ENCODE data around the gene RAPGEF1.

The RAPGEF1 gene

DNA sequence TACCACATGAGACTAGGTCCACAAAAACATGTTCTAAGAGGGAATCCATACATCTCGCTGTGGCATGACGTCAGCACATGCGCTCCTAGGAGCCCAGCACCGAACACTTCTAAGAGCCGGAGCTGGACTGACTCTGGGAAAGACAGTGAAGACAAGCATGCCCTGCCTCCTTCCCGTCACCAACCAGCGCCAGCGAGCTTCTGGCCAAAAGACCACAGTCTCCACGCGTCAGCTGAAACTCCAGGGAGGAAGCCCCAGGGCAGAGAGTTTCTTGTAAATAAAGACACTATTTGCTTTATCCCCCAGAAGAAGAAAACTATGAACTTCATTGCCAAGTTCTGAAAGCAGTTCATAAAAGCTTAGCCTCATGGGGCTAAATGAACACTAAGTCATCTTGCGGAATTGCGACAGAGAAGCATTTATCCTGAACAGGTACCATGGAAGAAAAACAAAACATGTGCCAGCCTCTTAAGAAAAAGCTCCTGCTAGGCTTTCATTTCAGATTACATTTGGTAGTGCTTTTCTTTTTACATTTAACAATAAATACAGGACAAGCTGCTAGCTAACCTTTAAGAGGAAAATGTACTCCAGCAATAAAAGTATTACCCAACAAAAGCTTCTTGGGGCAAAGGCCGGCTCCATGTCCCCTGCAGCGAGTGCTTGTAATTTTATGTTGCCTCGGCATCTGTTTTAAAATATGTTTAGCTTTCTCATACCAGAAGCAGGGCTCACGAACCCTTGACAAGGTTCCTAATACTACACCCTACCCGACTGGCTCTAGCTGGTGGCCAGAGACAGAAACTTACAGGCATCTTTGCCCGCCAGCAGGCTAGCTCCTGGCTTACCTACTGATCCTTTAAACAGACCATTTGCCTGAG, 98.0 kb downstream of the RAPGEF1 start:
- DNase-seq, result no peak

- DNase-seq, result no peak
Measured at GRCh38 chr9:131640438-131641137, 99.3 kb downstream of the RAPGEF1 start.

DNA sequence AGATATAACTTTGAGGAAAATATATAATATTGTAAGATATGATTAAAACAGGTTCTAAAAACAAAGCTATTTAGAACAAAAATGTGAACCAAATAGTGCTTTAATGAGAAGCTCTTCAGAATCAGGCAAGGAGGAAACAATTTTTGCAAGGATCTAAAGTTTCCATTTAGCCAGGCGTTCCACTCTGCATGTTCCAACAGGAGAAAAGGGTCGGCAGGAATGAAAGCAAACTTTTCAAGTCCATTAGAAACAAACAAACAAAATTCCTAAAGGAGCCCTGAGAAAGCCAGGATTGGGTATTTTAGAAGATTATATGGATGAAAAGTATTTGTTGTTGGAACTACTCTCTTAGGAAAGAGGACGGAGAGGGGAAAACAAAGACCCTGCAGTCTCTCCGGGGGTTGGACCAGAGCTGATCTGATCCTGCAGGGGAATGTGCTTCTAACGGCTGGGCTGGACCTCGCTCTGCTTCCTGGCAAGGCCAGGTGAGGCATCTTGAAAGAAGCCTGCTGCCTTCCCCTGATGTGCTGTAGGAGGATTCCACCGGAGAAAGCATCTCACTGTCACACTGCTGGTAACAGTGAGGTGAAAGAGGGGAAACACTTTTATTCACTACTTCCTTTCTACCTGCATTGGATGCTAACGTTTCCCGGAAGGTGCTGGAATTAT, 100.0 kb downstream of the RAPGEF1 start:
- no peak for DNase-seq

GRCh38 chr9:131636593-131636992, 103.3 kb downstream of the RAPGEF1 start:
- DNase-seq, result no peak

DNA sequence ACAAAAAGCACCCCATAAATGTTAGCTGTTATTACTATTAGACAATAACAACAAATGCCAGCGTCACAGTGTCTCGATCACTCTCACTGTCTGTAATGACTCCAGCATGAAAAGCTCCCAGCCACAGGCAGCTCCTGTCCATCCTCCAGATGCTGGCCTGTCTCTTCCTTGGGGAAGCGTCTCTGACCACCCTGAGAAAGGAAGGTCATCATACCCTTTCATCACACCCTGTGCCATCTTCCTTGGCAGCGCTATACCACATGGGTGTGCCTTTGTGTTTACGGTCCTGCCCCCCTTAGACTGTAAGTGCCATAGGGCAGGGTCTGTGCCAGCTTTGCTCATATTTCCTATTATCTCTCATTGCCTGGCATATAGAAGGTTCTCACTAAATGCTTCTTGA, 104.0 kb downstream of the RAPGEF1 start:
- no peak for DNase-seq

- DNase-seq, result peak; percentile 78
Measured at GRCh38 chr9:131635285-131635684, 104.6 kb downstream of the RAPGEF1 start.

GRCh38 chr9:131633491-131634031, 106.3 kb downstream of the RAPGEF1 start:
- DNase-seq, result no peak

DNA sequence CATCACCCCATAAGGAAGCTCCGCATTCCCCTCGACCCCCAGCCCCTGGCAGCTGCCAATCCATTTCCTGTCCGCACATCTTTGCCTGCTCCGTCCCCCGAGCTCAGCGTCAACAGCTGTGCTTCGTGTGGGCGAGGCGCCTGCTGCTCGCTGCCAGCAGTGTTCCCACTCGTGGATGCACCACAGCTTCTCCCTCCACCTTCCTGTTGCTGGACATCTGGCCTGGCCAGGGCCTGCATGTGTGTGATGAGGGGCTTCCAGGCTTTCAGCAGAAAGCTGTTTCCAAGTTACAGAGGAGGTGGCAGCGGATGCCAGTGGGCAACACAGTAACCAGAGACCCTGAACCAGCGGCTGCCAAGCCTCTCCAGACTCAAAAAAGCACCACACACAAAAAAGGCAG, 108.6 kb downstream of the RAPGEF1 start:
- DNase-seq, result no peak

- DNase-seq, result no peak
Measured at GRCh38 chr9:131630205-131630831, 109.6 kb downstream of the RAPGEF1 start.

GRCh38 chr9:131629825-131630204, 110.1 kb downstream of the RAPGEF1 start:
- DNase-seq, result no peak

DNA sequence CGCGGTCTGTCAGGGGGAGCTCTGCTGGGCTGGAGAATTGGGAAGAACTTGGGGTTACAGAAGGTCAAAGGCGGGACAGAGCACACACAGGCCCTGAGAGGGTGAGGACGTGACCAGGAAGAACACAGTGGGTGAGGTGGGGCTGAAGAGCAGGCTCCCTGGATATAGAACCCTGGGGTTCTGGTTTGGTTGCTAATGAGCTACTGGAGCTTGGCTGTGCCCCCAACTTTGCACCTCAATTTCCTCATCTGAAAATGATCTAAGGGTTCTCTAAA, 110.7 kb downstream of the RAPGEF1 start:
- DNase-seq, result no peak

DNA sequence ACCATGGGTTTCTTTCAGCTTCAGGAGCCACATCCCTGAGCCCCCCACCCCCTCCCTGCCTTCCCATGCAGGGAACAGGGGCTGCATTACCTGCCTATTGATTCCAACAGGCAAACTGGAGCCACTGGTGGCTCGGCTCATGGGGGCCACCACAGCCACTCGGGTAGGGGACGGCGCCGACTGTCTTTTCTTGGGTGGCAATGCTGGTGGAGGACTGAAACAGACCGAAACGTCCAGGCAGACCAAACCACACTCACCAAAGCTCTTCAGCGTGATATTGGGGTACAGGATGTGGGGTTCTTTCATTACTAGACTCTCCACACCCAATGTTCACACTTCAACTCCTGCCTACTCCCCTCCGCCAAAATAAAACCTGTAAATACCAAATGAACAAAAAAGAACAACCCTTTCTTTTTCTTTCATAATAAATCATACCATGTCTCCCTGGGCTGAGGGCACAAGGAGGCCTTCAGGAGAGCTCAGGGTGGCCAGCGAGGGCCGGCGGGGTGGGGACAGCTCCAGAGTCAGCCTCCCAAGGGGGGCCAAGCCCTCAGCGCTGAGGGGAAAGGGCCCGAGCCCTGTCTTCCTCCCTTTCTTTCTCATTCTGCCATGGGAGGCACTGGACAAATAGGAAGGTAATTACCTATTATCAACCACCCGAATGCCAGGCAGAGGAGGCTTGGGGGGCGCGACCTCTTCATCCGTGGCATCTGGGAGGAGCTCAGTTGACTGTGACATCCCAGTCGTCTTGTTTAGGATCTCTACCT, 111.2 kb downstream of the RAPGEF1 start:
- DNase-seq, result no peak

GRCh38 chr9:131627648-131628458, 112.0 kb downstream of the RAPGEF1 start:
- DNase-seq, result peak; percentile 84

DNA sequence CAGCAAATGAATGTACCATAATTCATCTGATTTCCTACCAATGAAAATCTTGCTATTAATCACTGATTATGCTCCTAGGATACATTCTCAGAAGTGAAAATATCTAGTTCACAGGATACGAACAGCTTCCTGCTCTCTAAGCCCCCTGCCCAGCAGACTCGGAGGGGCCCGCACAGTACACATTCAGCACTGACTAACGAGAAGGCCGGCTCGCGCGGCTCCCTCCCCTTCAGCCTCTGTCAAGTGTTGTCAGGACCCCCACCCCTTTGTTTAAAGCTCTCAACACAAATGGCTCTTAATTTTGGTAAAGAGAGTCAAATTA, 112.6 kb downstream of the RAPGEF1 start:
- DNase-seq, result no peak

DNA sequence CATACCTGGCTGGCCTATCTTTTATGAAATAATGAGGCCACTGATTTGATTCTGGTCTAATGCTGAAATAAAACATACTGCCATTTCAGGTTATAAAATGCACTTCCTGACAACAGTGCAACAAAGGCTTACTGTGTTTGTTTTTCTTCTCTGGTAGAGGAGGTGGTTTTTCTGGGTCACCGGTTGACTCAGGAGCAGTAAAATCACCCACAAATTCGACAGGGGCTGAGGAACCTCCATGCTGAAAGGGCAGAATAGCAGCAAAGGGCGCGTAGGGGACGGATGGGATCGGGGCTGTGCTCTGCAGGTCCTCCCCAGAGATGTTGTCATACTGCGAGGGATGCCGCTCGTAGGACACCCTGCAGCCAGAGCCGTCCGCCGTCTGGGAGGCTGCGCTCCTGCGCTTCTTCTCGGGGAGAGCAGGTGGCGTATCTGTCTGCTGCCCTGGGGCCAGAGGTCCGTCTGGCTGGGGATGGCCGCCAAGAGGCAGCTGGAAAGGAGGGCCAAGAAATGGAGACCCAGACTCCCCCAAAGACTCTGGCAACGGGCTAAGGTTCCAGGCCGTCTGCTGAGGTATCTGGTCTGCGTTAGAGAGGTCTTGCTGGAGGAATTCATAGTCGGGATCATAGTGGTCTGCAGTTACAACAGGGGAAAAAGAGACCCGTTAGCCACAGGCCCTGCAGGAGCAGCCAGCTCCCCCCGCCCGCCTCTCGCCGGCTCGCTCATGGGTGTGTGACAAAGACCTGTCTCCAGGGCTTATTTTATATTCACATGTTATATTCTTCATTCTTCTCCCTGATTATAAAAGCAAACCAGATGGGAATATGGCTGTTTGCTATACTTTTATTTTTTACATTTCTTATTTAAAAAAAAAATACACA, 113.8 kb downstream of the RAPGEF1 start:
- DNase-seq, result no peak

DNA sequence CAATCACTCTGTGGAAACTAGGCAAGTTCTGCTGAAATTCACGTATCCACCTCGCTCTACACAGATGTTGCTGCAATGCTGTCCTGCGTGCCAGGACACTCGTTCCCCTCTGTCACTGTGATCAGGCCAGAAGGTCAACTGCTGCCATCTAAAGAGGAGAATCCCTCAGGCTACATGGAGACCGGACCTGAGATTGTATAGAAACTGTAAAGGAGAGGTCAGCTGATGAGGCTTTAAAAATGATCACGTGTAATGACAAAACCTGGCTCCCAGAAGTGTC, 114.4 kb downstream of the RAPGEF1 start:
- DNase-seq, result no peak

DNA sequence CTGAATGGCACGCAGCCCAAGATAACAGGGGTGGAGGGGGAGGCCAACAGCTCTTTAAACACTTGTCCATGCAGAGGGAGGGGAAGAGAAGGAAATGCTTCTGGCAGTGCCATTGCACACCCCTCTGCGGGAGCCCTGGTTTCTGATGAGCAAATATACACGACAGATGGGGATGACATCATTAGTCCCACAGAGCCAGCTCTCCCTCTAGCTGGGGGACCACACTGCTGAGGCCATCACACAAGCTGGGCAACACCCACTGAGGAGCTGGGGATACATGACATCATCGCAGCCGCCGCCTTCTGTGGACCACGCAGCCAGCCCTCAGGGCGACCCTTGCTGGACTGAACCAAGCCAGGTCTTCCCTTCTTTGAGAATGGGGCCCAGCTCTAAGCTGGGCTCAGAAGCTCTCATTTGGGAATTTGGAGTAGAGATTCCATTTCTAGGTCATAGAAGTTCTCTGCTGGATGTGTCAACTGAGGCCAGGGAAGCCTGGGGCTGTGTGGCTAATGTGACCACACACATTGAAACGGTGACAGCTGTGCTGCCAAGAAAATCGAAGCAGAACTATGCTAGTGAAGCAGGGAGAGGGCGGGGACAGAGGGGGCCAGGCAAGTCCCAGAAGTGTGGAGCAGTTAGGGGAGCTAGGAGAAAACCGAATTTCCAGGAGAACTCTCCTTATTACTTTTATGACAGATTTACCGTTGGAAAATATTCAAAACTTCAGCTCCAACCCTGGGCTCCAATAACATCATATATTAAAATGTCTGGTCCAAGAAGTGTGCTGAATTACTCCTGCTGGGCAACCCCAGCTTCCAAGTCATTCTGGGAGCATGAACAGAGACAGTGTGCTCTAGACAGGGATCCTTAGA, 115.0 kb downstream of the RAPGEF1 start:
- peak; percentile 14 for DNase-seq

DNA sequence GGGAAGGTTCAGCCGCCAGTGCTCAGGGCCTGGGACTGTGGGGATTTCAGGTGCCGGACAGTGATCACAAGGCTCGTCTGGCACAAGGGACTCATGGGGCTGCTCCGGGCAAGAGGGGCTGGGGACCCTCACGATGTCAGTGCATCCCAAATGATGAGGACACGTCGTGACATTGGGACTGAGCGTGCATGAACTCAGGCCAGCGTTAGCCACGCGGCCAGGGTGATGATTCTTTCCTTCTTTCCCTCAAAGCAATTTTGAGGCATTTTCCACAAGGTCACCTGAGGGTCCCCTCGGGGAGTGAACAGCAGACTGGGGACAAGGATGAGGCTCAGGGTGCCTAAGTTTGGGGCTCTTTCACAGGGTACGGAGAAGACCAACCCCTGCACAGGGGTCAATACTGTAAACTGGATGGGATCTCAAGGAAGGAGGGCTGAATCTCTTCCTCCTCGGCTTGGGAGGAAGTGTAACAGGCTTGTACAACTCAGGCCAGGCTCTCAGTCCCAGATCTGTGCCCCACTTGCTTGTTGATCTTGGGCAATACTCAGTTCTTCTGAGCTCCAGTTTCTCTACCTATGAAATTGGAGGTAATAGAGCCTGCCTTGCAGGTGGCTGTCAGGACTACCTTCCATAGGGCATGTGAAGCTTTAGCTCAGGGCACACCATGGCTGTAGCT, 116.1 kb downstream of the RAPGEF1 start:
- no peak for DNase-seq

DNA sequence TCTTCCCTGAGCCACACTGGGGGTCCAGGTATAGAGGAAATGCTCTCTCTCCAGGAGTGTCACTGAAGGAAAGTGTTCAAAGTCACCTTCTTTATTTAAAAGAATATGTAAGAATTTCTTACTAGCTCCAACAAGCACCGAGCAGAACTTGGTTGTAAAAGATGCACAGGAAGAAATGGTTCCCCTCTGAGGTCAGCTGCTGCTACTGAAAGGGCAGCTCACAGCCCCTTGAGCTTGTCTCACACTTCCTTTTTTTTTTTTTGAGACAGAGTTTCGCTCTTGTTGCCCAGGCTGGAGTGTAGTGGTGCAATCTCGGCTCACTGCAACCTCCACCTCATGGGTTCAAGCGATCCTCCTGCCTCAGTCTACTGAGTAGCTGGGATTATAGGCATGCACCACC, 117.4 kb downstream of the RAPGEF1 start:
- no peak for DNase-seq
